Measurements from ENCODE around the gene CPSF2. TPM values are rescaled to one million over a fixed set of nuclear protein-coding genes. Genes with fewer than 3 reads are reported as not detected.
A peak's percentile ranks its signal among the peaks of the same experiment; 100 is the strongest.

CPSF2 gene
- total and polyA plus RNA-seq, 10 donors = 4.5 to 59.7 (median 36.6) TPM

GRCh38 chr14:92135269-92135668 is 13.5 kb downstream of the CPSF2 start:
- TF ChIP-seq POLR2A (IDR thresholded peaks at IDR 0.05) (no peak), CTCF (IDR thresholded peaks at IDR 0.05 in 8 of 11, conservative IDR thresholded peaks at IDR 0.05 in 3 of 11) (peak in 7 of 11 experiments; percentile 21 to 47 (median 42))
- no peaks in the 10 kb centered on the region for H3K27me3 ChIP-seq (replicated peaks in 1 of 7)
- no peak for DNase-seq
- WGBS, 5 donors = 71 to 89% (median 77%) methylated on average over 1 of the region's 1 CpG
- H3K9me3 ChIP-seq = no peaks in the 10 kb centered on the region
- intact Hi-C loops (cut with DNase I; ENCODE audit: low total_unique reads) = no loop called here
- no peak overlapping the region for H3K27ac ChIP-seq
- H3K4me1 ChIP-seq = peaks cover 0 to 5% (median 0%) of the 10 kb centered on the region in 6 donors
- no peak overlapping the region for H3K4me3 ChIP-seq
- H3K36me3 ChIP-seq = peaks cover 2 to 100% (median 87%) of the 10 kb centered on the region in 6 donors

- intact Hi-C loops (cut with DNase I; ENCODE audit: low total_unique reads) = no loop called here
- Histone ChIP-seq H3K9me3 (no peaks in the 10 kb centered on the region), H3K4me3 (no peak overlapping the region), H3K4me1 (no peaks in the 10 kb centered on the region), H3K27ac (no peak overlapping the region), H3K36me3 (peaks cover 0 to 100% (median 81%) of the 10 kb centered on the region in 6 donors), H3K27me3 (replicated peaks in 1 of 7) (no peaks in the 10 kb centered on the region)
- TF ChIP-seq POLR2A (IDR thresholded peaks at IDR 0.05) (no peak), POLR2AphosphoS5 (IDR thresholded peaks at IDR 0.05) (no peak), CTCF (IDR thresholded peaks at IDR 0.05 in 8 of 11, conservative IDR thresholded peaks at IDR 0.05 in 3 of 11) (no peak)
- no peak for DNase-seq
- WGBS, 5 donors = 65 to 73% (median 69%) methylated on average over 4 of the region's 4 CpGs
These were observed 21.5 kb downstream of the CPSF2 start for GRCh38 chr14:92143309-92143708.

GRCh38 chr14:92143962-92144361 is 22.2 kb downstream of the CPSF2 start:
- no peak for DNase-seq
- H3K36me3 ChIP-seq = peaks cover 0 to 100% (median 78%) of the 10 kb centered on the region in 6 donors
- intact Hi-C loops (cut with DNase I; ENCODE audit: low total_unique reads) = no loop called here
- no peaks in the 10 kb centered on the region for H3K9me3 ChIP-seq
- H3K27me3 ChIP-seq (replicated peaks in 1 of 7) = no peaks in the 10 kb centered on the region
- no peak for TF ChIP-seq CTCF (IDR thresholded peaks at IDR 0.05 in 8 of 11, conservative IDR thresholded peaks at IDR 0.05 in 3 of 11)
- 73 to 91% (median 82%) methylated on average over 3 of the region's 3 CpGs for WGBS, 5 donors
- H3K27ac ChIP-seq = no peak overlapping the region
- H3K4me3 ChIP-seq = no peak overlapping the region
- H3K4me1 ChIP-seq = no peaks in the 10 kb centered on the region

- DNase-seq = no peak
- 89 to 95% (median 93%) methylated on average over 2 of the region's 2 CpGs for WGBS, 5 donors
- peaks cover 0 to 100% (median 80%) of the 10 kb centered on the region in 6 donors for H3K36me3 ChIP-seq
- no peak overlapping the region for H3K27ac ChIP-seq
- H3K9me3 ChIP-seq = no peaks in the 10 kb centered on the region
- no peaks in the 10 kb centered on the region for H3K27me3 ChIP-seq (replicated peaks in 1 of 7)
- H3K4me3 ChIP-seq = no peak overlapping the region
- no peak for TF ChIP-seq POLR2AphosphoS5 (IDR thresholded peaks at IDR 0.05)
- no peak for TF ChIP-seq CTCF (IDR thresholded peaks at IDR 0.05 in 8 of 11, conservative IDR thresholded peaks at IDR 0.05 in 3 of 11)
- TF ChIP-seq POLR2A (IDR thresholded peaks at IDR 0.05) = no peak
- no peaks in the 10 kb centered on the region for H3K4me1 ChIP-seq
- intact Hi-C loops (cut with DNase I; ENCODE audit: low total_unique reads) = no loop called here
These were observed 22.9 kb downstream of the CPSF2 start for GRCh38 chr14:92144708-92145107.
